Left cardiac atrium (tissue), 4 donors: ENCODE data around the gene ISM2. TPM values are rescaled to one million over a fixed set of nuclear protein-coding genes. Genes with fewer than 3 reads are reported as not detected.
A peak's percentile ranks its signal among the peaks of the same experiment; 100 is the strongest.
"Not testable (repeated sequence)": the region's sequence is repeated elsewhere in the genome, so short reads cannot be mapped to it uniquely, and the experiment has no call there.

Source experiments
- ATAC-seq, 2 donors: fragments of 200-7000 bp; cut with Tn5 transposase; one replicate each; pipeline ENCODE4 v1.9.1; 2020; ENCODE audit warnings: mild to moderate bottlenecking in 2 of 2, moderate library complexity in 2 of 2
- DNase-seq: peaks from one replicate; pipeline ENCODE4 v3.0.0-alpha.2; 2020
- intact Hi-C, 2 donors: fragments of 100-400 bp; cut with DNase I; formaldehyde crosslinking; loops; one replicate each; pipeline versions ENCODE4 v1.14.1 to v1.15.1; 2022 to 2023
- long read RNA-seq: library from polyadenylated mRNA; unstranded; transcript quantifications from one replicate; pipeline ENCODE4 v2.0.0, GENCODE V29; 2021
- total RNA-seq, 2 donors: library from RNA; stranded (reverse); fragmentation: NEBNext Ultra II Directional; extraction: Animal tissue kit (Norgen Biotek cat#: 25700); gene quantifications; one replicate each; pipeline ENCODE4 v1.2.1, GENCODE V29; 2021
- donor health status: DM: no; HTN: yes; CAD: no.
- donor health status: DM: no; HTN: yes; CAD: no; lungs with severe emphysema.
- donor health status: DM: yes; HTN: yes; CAD: no.
- donor health status: Dilated cardiomyopathy.

Gene ISM2
- total RNA-seq = under 1 TPM; 0.21 to 0.47 TPM
- long read RNA-seq = 0 reads

- DNase-seq (peak; percentile 47), ATAC-seq (peak; percentile 81 to 91)
- intact Hi-C loops = no loop called here
Observed at GRCh38 chr14:77498120-77498979, at the start of gene ISM2. TSS of gene ISM2 (minus strand) at chr14:77498816. CDS start at chr14:77498793, 23 bp downstream.

- DNase-seq = no peak
- no peak for ATAC-seq
- intact Hi-C loops = no loop called here
Observed at GRCh38 chr14:77547512-77548180, 49.0 kb upstream of the ISM2 start.

GRCh38 chr14:77545171-77545570, 46.6 kb upstream of the ISM2 start:
- ATAC-seq, DNase-seq, intact Hi-C loops: not testable (repeated sequence)

- ATAC-seq (no peak), DNase-seq (no peak)
- intact Hi-C loops = no loop called here
Observed at GRCh38 chr14:77544571-77544970, 46.0 kb upstream of the ISM2 start.

- DNase-seq = no peak
- peak in 1 of 2 donors; percentile 21 for ATAC-seq
- intact Hi-C loops = no loop called here
Observed at GRCh38 chr14:77543637-77544334, 45.2 kb upstream of the ISM2 start.

- ATAC-seq = peak in 1 of 2 donors; percentile 26
- no peak for DNase-seq
- intact Hi-C loops = no loop called here
Observed at GRCh38 chr14:77543240-77543551, 44.6 kb upstream of the ISM2 start.

GRCh38 chr14:77542421-77543239, 44.0 kb upstream of the ISM2 start:
- DNase-seq (no peak), ATAC-seq (peak; percentile 61 to 63)
- intact Hi-C loops = no loop called here

GRCh38 chr14:77541905-77542304, 43.3 kb upstream of the ISM2 start:
- intact Hi-C loops = no loop called here
- no peak for DNase-seq
- peak in 1 of 2 donors; percentile 28 for ATAC-seq

- DNase-seq, intact Hi-C loops, ATAC-seq: not testable (repeated sequence)
Observed at GRCh38 chr14:77536951-77537350, 38.3 kb upstream of the ISM2 start.

- DNase-seq (no peak), ATAC-seq (no peak)
- intact Hi-C loops = no loop called here
Observed at GRCh38 chr14:77531071-77531470, 32.5 kb upstream of the ISM2 start.

GRCh38 chr14:77529963-77530362, 31.3 kb upstream of the ISM2 start:
- intact Hi-C loops = no loop called here
- DNase-seq (no peak), ATAC-seq (peak in 1 of 2 donors; percentile 35)

- ATAC-seq (no peak), DNase-seq (no peak)
- intact Hi-C loops = no loop called here
Observed at GRCh38 chr14:77529213-77529612, 30.6 kb upstream of the ISM2 start.

GRCh38 chr14:77528701-77529100, 30.1 kb upstream of the ISM2 start:
- not testable (repeated sequence) for DNase-seq, ATAC-seq

GRCh38 chr14:77526266-77526665, 27.6 kb upstream of the ISM2 start:
- intact Hi-C loops = no loop called here
- DNase-seq (no peak), ATAC-seq (no peak)

More at GRCh38 chr14:77528701-77529100, 30.1 kb upstream of the ISM2 start:
- intact Hi-C loops = not testable (repeated sequence)

- intact Hi-C loops = no loop called here
- DNase-seq (no peak), ATAC-seq (no peak)
Observed at GRCh38 chr14:77524536-77524935, 25.9 kb upstream of the ISM2 start.

GRCh38 chr14:77523109-77523508, 24.5 kb upstream of the ISM2 start:
- DNase-seq (no peak), ATAC-seq (no peak)

GRCh38 chr14:77520555-77520954, 21.9 kb upstream of the ISM2 start:
- intact Hi-C loops = no loop called here
- DNase-seq = no peak
- ATAC-seq = no peak

More at GRCh38 chr14:77523109-77523508, 24.5 kb upstream of the ISM2 start:
- intact Hi-C loops = no loop called here

- intact Hi-C loops = no loop called here
- ATAC-seq (no peak), DNase-seq (no peak)
Observed at GRCh38 chr14:77516126-77516525, 17.5 kb upstream of the ISM2 start.
